ENCODE measurements around the gene ARHGDIG.

DNA sequence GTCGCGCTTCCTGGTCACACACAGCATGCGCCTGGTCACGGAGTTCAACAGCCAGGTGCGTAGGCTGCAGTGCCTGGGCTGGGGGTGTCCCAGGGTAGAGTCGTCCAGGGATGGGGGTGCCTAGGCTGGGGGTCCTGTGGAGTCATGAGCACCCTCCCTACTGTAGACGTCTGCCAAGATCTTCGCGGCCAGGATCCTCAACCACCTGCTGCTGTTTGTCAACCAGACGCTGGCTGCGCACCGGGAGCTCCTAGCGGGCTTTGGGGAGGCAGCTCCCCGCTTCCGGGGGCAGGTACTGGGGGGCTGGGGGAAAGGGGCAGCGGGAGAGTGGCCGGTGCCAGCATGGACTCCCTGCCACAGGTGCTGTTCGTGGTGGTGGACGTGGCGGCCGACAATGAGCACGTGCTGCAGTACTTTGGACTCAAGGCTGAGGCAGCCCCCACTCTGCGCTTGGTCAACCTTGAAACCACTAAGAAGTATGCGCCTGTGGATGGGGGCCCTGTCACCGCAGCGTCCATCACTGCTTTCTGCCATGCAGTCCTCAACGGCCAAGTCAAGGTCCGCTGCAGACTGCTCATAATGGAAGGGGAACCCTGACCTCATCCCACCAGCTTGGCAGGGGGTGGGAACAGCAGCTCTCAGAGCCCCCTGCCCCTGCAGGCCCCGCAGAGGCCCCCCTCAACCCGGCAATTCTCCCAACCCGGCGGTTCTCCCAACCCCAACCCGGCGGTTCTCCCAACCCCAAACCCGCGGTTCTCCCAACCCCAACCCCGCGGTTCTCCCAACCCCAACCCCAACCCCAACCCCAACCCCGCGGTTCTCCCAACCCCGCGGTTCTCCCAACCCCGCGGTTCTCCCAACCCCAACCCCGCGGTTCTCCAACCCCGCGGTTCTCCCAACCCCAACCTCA is 5.0 kb downstream of the ARHGDIG start:
- TF ChIP-seq POLR2A (IDR thresholded peaks at IDR 0.05; ENCODE audit: low read depth, low read length) (no peak), POLR2AphosphoS5 (IDR thresholded peaks at IDR 0.05; ENCODE audit: insufficient read depth, low read depth, low read length) (no peak)
- TF ChIP-seq, protein P1, sequence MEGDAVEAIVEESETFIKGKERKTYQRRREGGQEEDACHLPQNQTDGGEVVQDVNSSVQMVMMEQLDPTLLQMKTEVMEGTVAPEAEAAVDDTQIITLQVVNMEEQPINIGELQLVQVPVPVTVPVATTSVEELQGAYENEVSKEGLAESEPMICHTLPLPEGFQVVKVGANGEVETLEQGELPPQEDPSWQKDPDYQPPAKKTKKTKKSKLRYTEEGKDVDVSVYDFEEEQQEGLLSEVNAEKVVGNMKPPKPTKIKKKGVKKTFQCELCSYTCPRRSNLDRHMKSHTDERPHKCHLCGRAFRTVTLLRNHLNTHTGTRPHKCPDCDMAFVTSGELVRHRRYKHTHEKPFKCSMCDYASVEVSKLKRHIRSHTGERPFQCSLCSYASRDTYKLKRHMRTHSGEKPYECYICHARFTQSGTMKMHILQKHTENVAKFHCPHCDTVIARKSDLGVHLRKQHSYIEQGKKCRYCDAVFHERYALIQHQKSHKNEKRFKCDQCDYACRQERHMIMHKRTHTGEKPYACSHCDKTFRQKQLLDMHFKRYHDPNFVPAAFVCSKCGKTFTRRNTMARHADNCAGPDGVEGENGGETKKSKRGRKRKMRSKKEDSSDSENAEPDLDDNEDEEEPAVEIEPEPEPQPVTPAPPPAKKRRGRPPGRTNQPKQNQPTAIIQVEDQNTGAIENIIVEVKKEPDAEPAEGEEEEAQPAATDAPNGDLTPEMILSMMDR (IDR thresholded peaks at IDR 0.05; ENCODE audit: extremely low read depth in 1 of 2, insufficient read depth in 1 of 2, low read depth in 1 of 2, low read length in 2 of 2) = no peak

All from endothelial cell of umbilical vein (primary cell).